Prostate gland (tissue), 2 donors: ENCODE results near the gene TCF4.

Source experiments
- POLR2A ChIP-seq: fragments of 450-650 bp; IDR thresholded peaks from one replicate; pipeline ENCODE4 v1.6.1; 2016; ENCODE audit warnings: antibody characterized with exemption, mild to moderate bottlenecking
- POLR2AphosphoS5 ChIP-seq: sonication (generic); formaldehyde crosslinking; IDR thresholded peaks from one replicate; pipeline ENCODE4 v1.6.1; 2017; ENCODE audit warnings: antibody characterized with exemption
- TF ChIP-seq, protein P1 (sequence below), 4 experiments: fragments of 200-600 bp in 2 of 4; fragments of 450-650 bp in 2 of 4; sonication (generic) in 2 of 4; IDR thresholded peaks; 1 replicate in 3 of 4; 2 replicates in 1 of 4; pipeline ENCODE4 v1.5.1; 2016 to 2019; ENCODE audit warnings: antibody characterized with exemption in 4 of 4, mild to moderate bottlenecking in 2 of 4, moderate library complexity in 2 of 4

DNA sequence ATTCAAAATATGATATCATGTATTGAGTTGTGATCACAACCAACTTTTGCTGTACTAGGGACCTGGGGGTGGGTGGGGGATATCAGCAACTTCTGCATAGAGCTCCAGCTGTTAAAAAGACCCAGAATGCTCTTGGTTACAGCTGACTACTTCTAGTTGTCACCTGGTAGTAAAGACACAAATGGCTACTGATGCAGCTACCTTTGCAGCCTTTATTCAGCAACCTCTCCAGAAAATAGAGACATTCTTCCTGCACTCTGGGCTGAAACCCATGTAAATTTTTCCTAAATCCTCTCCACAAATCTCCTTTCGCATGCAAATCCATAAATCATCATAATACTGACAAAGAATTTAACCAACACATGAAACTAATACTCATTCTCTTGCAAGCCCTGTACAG, 238.3 kb downstream of the TCF4 start:
- TF ChIP-seq POLR2AphosphoS5, result no peak
- TF ChIP-seq, protein P1, sequence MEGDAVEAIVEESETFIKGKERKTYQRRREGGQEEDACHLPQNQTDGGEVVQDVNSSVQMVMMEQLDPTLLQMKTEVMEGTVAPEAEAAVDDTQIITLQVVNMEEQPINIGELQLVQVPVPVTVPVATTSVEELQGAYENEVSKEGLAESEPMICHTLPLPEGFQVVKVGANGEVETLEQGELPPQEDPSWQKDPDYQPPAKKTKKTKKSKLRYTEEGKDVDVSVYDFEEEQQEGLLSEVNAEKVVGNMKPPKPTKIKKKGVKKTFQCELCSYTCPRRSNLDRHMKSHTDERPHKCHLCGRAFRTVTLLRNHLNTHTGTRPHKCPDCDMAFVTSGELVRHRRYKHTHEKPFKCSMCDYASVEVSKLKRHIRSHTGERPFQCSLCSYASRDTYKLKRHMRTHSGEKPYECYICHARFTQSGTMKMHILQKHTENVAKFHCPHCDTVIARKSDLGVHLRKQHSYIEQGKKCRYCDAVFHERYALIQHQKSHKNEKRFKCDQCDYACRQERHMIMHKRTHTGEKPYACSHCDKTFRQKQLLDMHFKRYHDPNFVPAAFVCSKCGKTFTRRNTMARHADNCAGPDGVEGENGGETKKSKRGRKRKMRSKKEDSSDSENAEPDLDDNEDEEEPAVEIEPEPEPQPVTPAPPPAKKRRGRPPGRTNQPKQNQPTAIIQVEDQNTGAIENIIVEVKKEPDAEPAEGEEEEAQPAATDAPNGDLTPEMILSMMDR (IDR thresholded peaks at IDR 0.05), result no peak
- no peak for TF ChIP-seq POLR2A
